22Rv1 (cell line): ENCODE data around the gene KRT71.

Experiments
- ZFX ChIP-seq: fragments of 450-650 bp; IDR thresholded peaks from 2 replicates; pipeline ENCODE4 v1.6.1; 2017; ENCODE audit warnings: antibody characterized with exemption, borderline replicate concordance
- TF ChIP-seq, protein P1 (sequence below): fragments of 450-650 bp; IDR thresholded peaks from 2 replicates; pipeline ENCODE4 v1.5.1; 2017; ENCODE audit warnings: mild to moderate bottlenecking

DNA sequence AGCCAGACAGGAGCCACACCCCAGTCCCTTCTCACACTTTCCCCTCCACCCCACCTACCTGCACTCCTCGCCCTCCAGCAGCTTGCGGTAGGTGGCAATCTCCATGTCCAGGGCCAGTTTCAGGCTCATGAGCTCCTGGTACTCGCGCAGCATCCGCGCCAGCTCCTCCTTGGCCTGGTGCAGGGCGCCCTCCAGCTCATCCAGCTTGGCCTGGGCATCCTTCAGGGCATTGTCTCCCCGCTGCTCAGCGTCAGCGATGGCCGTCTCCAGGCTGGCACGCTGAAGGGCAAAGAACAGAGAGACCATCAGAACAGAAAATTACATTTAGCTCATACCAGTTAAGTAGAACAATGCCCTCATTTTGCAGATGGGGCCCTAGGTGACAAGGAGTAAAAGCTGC, 15.2 kb upstream of the KRT71 start:
- TF ChIP-seq, protein P1, sequence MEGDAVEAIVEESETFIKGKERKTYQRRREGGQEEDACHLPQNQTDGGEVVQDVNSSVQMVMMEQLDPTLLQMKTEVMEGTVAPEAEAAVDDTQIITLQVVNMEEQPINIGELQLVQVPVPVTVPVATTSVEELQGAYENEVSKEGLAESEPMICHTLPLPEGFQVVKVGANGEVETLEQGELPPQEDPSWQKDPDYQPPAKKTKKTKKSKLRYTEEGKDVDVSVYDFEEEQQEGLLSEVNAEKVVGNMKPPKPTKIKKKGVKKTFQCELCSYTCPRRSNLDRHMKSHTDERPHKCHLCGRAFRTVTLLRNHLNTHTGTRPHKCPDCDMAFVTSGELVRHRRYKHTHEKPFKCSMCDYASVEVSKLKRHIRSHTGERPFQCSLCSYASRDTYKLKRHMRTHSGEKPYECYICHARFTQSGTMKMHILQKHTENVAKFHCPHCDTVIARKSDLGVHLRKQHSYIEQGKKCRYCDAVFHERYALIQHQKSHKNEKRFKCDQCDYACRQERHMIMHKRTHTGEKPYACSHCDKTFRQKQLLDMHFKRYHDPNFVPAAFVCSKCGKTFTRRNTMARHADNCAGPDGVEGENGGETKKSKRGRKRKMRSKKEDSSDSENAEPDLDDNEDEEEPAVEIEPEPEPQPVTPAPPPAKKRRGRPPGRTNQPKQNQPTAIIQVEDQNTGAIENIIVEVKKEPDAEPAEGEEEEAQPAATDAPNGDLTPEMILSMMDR, result no peak
- TF ChIP-seq ZFX, result no peak
